NB4 (cell line): ENCODE results near the gene FMNL2.

Experiments used
- POLR2A ChIP-seq: IDR thresholded peaks from 2 replicates; pipeline ENCODE4 v1.6.1; 2011; ENCODE audit warnings: mild to moderate bottlenecking; ENCODE audit not compliant: insufficient read length; ENCODE audit errors: extremely low read depth
- TF ChIP-seq, protein P1 (sequence below): IDR thresholded peaks from one replicate; pipeline ENCODE4 v1.5.1; 2012; ENCODE audit warnings: low read depth, low read length
- TF ChIP-seq, protein P2 (sequence below): IDR thresholded peaks from 2 replicates; pipeline ENCODE4 v1.6.1; 2011; ENCODE audit warnings: low read depth, low read length

DNA sequence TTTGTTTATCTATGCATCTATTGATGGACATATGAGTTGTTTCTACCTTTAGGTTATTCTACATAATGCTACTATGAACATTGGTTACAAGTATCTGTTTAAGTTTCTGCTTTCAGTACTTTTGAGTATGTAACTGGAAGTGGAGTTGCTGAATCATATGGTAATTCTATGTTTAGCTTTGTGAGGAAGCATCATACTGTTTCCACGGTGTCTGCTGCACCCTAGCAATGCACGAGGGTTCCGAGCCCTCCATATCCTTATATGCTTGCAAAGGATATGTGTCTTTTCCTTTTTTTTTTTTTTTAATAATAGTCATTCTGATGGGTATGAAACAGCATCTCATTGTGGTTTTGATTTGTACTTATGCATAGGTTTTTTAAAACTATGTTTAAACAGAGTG, 83.7 kb downstream of the FMNL2 start:
- TF ChIP-seq, protein P1, sequence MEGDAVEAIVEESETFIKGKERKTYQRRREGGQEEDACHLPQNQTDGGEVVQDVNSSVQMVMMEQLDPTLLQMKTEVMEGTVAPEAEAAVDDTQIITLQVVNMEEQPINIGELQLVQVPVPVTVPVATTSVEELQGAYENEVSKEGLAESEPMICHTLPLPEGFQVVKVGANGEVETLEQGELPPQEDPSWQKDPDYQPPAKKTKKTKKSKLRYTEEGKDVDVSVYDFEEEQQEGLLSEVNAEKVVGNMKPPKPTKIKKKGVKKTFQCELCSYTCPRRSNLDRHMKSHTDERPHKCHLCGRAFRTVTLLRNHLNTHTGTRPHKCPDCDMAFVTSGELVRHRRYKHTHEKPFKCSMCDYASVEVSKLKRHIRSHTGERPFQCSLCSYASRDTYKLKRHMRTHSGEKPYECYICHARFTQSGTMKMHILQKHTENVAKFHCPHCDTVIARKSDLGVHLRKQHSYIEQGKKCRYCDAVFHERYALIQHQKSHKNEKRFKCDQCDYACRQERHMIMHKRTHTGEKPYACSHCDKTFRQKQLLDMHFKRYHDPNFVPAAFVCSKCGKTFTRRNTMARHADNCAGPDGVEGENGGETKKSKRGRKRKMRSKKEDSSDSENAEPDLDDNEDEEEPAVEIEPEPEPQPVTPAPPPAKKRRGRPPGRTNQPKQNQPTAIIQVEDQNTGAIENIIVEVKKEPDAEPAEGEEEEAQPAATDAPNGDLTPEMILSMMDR: no peak
- TF ChIP-seq, protein P2, sequence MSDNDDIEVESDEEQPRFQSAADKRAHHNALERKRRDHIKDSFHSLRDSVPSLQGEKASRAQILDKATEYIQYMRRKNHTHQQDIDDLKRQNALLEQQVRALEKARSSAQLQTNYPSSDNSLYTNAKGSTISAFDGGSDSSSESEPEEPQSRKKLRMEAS: no peak
- TF ChIP-seq POLR2A: no peak
